Measurements from ENCODE around the gene AAGAB. TPM values are rescaled to one million over a fixed set of nuclear protein-coding genes. Genes with fewer than 3 reads are reported as not detected.
"Not testable (repeated sequence)": the region's sequence is repeated elsewhere in the genome, so short reads cannot be mapped to it uniquely, and the experiment has no call there.

Gene AAGAB
- total RNA-seq = 10 to 100 TPM; 46.8 to 57.0 TPM

DNA sequence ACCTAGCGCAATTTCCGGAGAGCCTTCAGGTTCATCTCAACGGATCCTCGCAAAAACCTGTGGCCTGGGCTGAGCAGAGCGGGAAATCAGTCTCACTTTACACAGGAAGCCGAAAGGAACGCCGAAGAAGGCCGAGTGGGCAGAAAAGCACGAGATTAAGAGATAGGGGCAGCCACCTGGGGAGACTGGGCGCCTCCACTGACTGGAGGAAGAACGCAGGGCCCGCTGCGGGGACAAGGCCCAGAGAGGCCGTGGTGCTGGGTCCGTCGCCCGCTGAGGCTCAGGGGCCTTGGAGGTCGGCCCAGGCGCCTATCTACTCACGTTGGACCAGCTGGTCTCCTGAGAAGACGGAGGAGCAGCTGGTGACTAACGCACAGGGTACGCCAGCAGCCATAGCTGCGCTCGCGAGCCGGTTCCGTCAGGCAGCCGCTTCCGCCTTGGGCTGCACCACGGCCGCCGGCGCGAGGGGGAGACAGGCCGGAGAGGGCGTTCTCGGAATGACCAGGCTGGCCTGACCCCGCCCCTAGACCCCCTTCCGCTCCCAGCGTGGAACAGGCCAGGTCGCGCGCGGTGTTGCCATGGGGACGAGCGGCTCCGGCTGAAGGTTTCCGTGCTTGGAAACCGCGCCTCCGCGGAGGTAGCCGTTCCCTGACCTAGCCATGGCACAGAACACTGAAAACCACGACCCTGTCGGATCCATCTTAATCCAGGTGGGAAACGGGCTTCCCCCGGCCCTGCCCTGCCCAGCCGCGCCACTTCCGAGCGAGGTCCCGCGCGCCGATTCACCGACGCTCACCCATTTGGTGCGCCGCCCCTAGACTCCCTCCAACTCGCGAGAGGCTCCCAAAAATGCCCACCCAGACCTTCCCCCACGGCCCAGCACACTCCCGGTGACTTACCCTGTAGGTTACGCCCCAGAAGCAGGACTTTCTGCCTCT lies at the start of gene AAGAB, which contains the start of gene IQCH:
Gene AAGAB, minus strand, starts transcription at position 424 of the 938 bp plus-strand sequence. Its CDS starts 30 bp downstream, at position 394.
Gene IQCH, plus strand, starts transcription at position 549 of the 938 bp plus-strand sequence. Its CDS starts 111 bp downstream, at position 660.
- Mint-ChIP-seq H3K4me1 (peaks cover 38% of the 10 kb centered on the region), H3K9me3 (ENCODE audit: low read depth) (no peaks in the 10 kb centered on the region), H3K27ac (peak within 1 kb of the TSS; percentile 96), H3K4me3 (peak within 1 kb of the TSS; percentile 89), H3K36me3 (peaks cover 15% of the 10 kb centered on the region), H3K27me3 (peaks cover 4% of the 10 kb centered on the region)
- ATAC-seq = peak; percentile 97
- CTCF ChIA-PET = interaction anchor here (0.7 to 1.5 kb wide), 2 partner anchors 158 to 351 kb away, joined by 3 read pairs; no protein-coding TSS in a partner anchor
- peak; percentile 99 for DNase-seq

GRCh38 chr15:67303490-67304363 lies 49.3 kb upstream of the AAGAB start:
- DNase-seq = no peak
- peaks cover 20% of the 10 kb centered on the region for H3K27me3 Mint-ChIP-seq
- no peak overlapping the region for H3K4me3 Mint-ChIP-seq
- H3K9me3 Mint-ChIP-seq (ENCODE audit: low read depth) = no peaks in the 10 kb centered on the region
- ATAC-seq = peak; percentile 53
- H3K4me1 Mint-ChIP-seq = peaks cover 15% of the 10 kb centered on the region
- H3K27ac Mint-ChIP-seq = no peak overlapping the region
- CTCF ChIA-PET = interaction anchor here (0.6 to 7.1 kb wide), 10 partner anchors 13 to 532 kb away, joined by 3 to 87 read pairs (median 4); no protein-coding TSS in a partner anchor
- H3K36me3 Mint-ChIP-seq = no peaks in the 10 kb centered on the region

- no peak for ATAC-seq
Measured at GRCh38 chr15:67300266-67301025, 46.0 kb upstream of the AAGAB start.

GRCh38 chr15:67296684-67297083 lies 42.2 kb upstream of the AAGAB start:
- peaks cover 2% of the 10 kb centered on the region for H3K4me1 Mint-ChIP-seq
- no peaks in the 10 kb centered on the region for H3K36me3 Mint-ChIP-seq
- H3K27ac Mint-ChIP-seq = no peak overlapping the region
- H3K9me3 Mint-ChIP-seq (ENCODE audit: low read depth) = no peaks in the 10 kb centered on the region
- no peak overlapping the region for H3K4me3 Mint-ChIP-seq
- ATAC-seq = no peak
- peaks cover 11% of the 10 kb centered on the region for H3K27me3 Mint-ChIP-seq
- no peak for DNase-seq
- CTCF ChIA-PET = interaction anchor here (1.1 kb wide), 1 partner anchor 350 kb away, joined by 3 read pairs; no protein-coding TSS in a partner anchor

More at GRCh38 chr15:67300266-67301025, 46.0 kb upstream of the AAGAB start:
- no peak overlapping the region for H3K4me3 Mint-ChIP-seq
- CTCF ChIA-PET = interaction anchor here (0.6 to 7.1 kb wide), 5 partner anchors 27 to 534 kb away, joined by 3 to 87 read pairs (median 3); no protein-coding TSS in a partner anchor
- H3K27me3 Mint-ChIP-seq = peaks cover 12% of the 10 kb centered on the region
- H3K27ac Mint-ChIP-seq = no peak overlapping the region
- DNase-seq = no peak
- no peaks in the 10 kb centered on the region for H3K36me3 Mint-ChIP-seq
- no peaks in the 10 kb centered on the region for H3K9me3 Mint-ChIP-seq (ENCODE audit: low read depth)
- peaks cover 4% of the 10 kb centered on the region for H3K4me1 Mint-ChIP-seq

- no peak for DNase-seq
- H3K36me3 Mint-ChIP-seq = no peaks in the 10 kb centered on the region
- H3K27me3 Mint-ChIP-seq = peaks cover 11% of the 10 kb centered on the region
- CTCF ChIA-PET = no interaction called here
- no peak overlapping the region for H3K27ac Mint-ChIP-seq
- H3K4me1 Mint-ChIP-seq = peaks cover 2% of the 10 kb centered on the region
- no peak overlapping the region for H3K4me3 Mint-ChIP-seq
- H3K9me3 Mint-ChIP-seq (ENCODE audit: low read depth) = no peaks in the 10 kb centered on the region
- no peak for ATAC-seq
Measured at GRCh38 chr15:67296188-67296587, 41.7 kb upstream of the AAGAB start.

GRCh38 chr15:67290319-67290718 lies 35.9 kb upstream of the AAGAB start:
- CTCF ChIA-PET = no interaction called here
- DNase-seq (no peak), ATAC-seq (no peak)
- H3K9me3 Mint-ChIP-seq (ENCODE audit: low read depth) = no peaks in the 10 kb centered on the region
- H3K36me3 Mint-ChIP-seq = peaks cover 2% of the 10 kb centered on the region
- H3K4me3 Mint-ChIP-seq = no peak overlapping the region
- peaks cover 5% of the 10 kb centered on the region for H3K27me3 Mint-ChIP-seq
- no peaks in the 10 kb centered on the region for H3K4me1 Mint-ChIP-seq
- H3K27ac Mint-ChIP-seq = no peak overlapping the region

- CTCF ChIA-PET; H3K27ac Mint-ChIP-seq; H3K4me1 Mint-ChIP-seq; H3K27me3 Mint-ChIP-seq; H3K36me3 Mint-ChIP-seq; ATAC-seq; H3K4me3 Mint-ChIP-seq; DNase-seq; H3K9me3 Mint-ChIP-seq (ENCODE audit: low read depth): not testable (repeated sequence)
Measured at GRCh38 chr15:67286400-67286799, 31.9 kb upstream of the AAGAB start.

DNA sequence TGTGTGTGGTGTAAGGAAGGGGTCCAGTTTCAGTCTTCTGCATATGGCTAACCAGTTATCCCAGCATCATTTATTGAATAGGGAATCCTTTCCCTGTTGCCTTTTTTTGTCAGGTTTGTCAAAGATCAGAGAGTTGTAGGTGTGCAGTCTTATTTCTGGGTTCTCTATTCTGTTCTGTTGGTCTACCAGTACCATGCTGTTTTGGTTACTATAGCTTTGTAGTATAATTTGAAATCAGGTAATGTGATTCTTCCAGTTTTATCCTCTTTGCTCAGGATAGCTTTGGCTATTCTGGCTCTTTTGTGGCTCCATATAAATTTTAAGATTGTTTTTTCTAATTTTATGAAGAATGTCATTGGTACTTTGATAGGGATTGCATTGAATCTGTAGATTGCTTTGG lies 31.2 kb upstream of the AAGAB start:
- H3K4me3 Mint-ChIP-seq; CTCF ChIA-PET; H3K9me3 Mint-ChIP-seq (ENCODE audit: low read depth); H3K27me3 Mint-ChIP-seq; H3K27ac Mint-ChIP-seq; DNase-seq; H3K4me1 Mint-ChIP-seq; ATAC-seq; H3K36me3 Mint-ChIP-seq: not testable (repeated sequence)

DNA sequence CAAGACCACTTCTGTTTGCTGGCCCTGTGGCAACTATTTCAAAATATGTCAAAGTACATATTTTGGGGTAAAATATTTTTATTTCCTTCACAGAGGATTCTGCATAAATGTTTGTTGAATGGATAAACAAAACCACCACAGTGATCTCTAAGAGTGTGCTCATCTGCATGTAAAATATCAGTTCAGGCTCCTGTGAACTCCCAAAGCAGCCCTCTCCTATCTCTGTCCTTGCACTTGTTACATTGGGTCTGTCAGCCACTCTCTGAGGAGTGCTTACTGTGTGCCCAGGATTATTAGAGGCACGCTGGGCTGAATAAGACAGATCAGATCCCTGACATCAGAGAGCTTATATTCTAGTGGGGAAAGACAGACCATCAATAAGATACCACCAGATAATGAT lies 27.3 kb upstream of the AAGAB start:
- no peak overlapping the region for H3K4me3 Mint-ChIP-seq
- DNase-seq = no peak
- H3K4me1 Mint-ChIP-seq = no peaks in the 10 kb centered on the region
- peaks cover 18% of the 10 kb centered on the region for H3K27me3 Mint-ChIP-seq
- CTCF ChIA-PET = no interaction called here
- no peak for ATAC-seq
- H3K9me3 Mint-ChIP-seq (ENCODE audit: low read depth) = no peaks in the 10 kb centered on the region
- H3K27ac Mint-ChIP-seq = no peak overlapping the region
- peaks cover 2% of the 10 kb centered on the region for H3K36me3 Mint-ChIP-seq

- peaks cover 18% of the 10 kb centered on the region for H3K27me3 Mint-ChIP-seq
- peaks cover 1% of the 10 kb centered on the region for H3K36me3 Mint-ChIP-seq
- ATAC-seq (no peak), DNase-seq (no peak)
- CTCF ChIA-PET = interaction anchor here (0.6 kb wide), 1 partner anchor 984 kb away, joined by 4 read pairs; no protein-coding TSS in a partner anchor
- no peaks in the 10 kb centered on the region for H3K4me1 Mint-ChIP-seq
- no peak overlapping the region for H3K4me3 Mint-ChIP-seq
- no peak overlapping the region for H3K27ac Mint-ChIP-seq
- H3K9me3 Mint-ChIP-seq (ENCODE audit: low read depth) = no peaks in the 10 kb centered on the region
Measured at GRCh38 chr15:67280217-67280616, 25.8 kb upstream of the AAGAB start.

DNA sequence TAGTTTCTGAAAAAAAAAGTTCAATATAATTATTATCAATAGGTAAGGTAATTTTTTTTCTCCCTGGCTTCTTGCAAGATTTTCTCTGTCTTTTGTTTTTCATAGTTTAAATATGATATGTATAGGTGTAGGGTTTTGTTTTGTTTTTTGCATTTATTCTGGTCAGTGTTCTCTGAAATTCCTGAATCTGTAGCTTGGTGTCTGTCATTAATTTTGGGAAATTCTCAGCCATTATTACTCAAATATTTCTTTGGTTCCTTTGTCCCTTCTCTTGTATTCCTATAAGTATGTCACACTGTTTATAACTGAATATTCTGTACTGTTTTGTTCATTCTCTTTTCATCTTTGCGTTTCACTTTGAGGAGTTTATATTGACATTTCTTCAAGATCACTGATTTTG lies 22.2 kb upstream of the AAGAB start:
- Mint-ChIP-seq H3K4me3 (no peak overlapping the region), H3K4me1 (no peaks in the 10 kb centered on the region), H3K36me3 (peaks cover 12% of the 10 kb centered on the region), H3K9me3 (ENCODE audit: low read depth) (peaks cover 3% of the 10 kb centered on the region), H3K27me3 (peaks cover 17% of the 10 kb centered on the region), H3K27ac (no peak overlapping the region)
- CTCF ChIA-PET = no interaction called here
- ATAC-seq (no peak), DNase-seq (no peak)

- peaks cover 15% of the 10 kb centered on the region for H3K36me3 Mint-ChIP-seq
- no peak overlapping the region for H3K4me3 Mint-ChIP-seq
- no peak for ATAC-seq
- peaks cover 32% of the 10 kb centered on the region for H3K27me3 Mint-ChIP-seq
- no peaks in the 10 kb centered on the region for H3K4me1 Mint-ChIP-seq
- CTCF ChIA-PET = no interaction called here
- peaks cover 3% of the 10 kb centered on the region for H3K9me3 Mint-ChIP-seq (ENCODE audit: low read depth)
- H3K27ac Mint-ChIP-seq = no peak overlapping the region
- no peak for DNase-seq
Measured at GRCh38 chr15:67274236-67274635, 19.8 kb upstream of the AAGAB start.

Data from activated CD8-positive, alpha-beta memory T cell treated with anti-CD3 and anti-CD28 coated beads, Interleukin-2, amount 10 ng/mL, durations not matched to agents 7 days and 5 days (primary cell).